PFSK-1 (cell line): Measurements from ENCODE around the gene HTR1D.

ENCODE experiments used
- FOXP2 ChIP-seq: optimal IDR thresholded peaks from 2 replicates; pipeline ENCODE3; 2011; ENCODE audit warnings: borderline replicate concordance, control low read depth, inconsistent platforms; ENCODE audit not compliant: insufficient read depth; ENCODE audit errors: extremely low read length, extremely low read depth
- POLR2AphosphoS5 ChIP-seq: IDR thresholded peaks from 2 replicates; pipeline ENCODE4 v1.6.1; 2012; ENCODE audit warnings: low read depth, mild to moderate bottlenecking, control low read depth, low read length, moderate library complexity
- REST ChIP-seq, 2 experiments: IDR thresholded peaks; 2 replicates each; pipeline versions ENCODE4 v1.6.1 to v1.8.0; 2011 to 2012; ENCODE audit warnings: low read depth in 2 of 2, low read length in 2 of 2, control low read depth in 1 of 2, inconsistent platforms in 1 of 2, mild to moderate bottlenecking in 1 of 2, moderate library complexity in 1 of 2; ENCODE audit not compliant: insufficient read depth in 1 of 2
- SIN3A ChIP-seq: IDR thresholded peaks from 2 replicates; pipeline ENCODE4 v1.6.1; 2012; ENCODE audit warnings: mild to moderate bottlenecking, low read length, moderate library complexity, borderline replicate concordance; ENCODE audit not compliant: insufficient read depth
- TAF1 ChIP-seq: IDR thresholded peaks from 2 replicates; pipeline ENCODE4 v1.6.1; 2012; ENCODE audit warnings: low read length, control low read depth, borderline replicate concordance; ENCODE audit not compliant: insufficient read depth

GRCh38 chr1:23191199-23191598, 26.1 kb downstream of the HTR1D start:
- TF ChIP-seq POLR2AphosphoS5 (no peak), REST (IDR thresholded peaks at IDR 0.05; ENCODE audit: insufficient read depth in 1 of 2, low read depth in 2 of 2, low read length in 2 of 2) (no peak), TAF1 (no peak), SIN3A (no peak), FOXP2 (no peak)
